ENCODE data around the gene MAGI1.

GRCh38 chr3:65974509-65974908, 64.2 kb downstream of the MAGI1 start:
- TF ChIP-seq CTCF (IDR thresholded peaks at IDR 0.05) (no peak), POLR2A (IDR thresholded peaks at IDR 0.05) (no peak)

Data from lower leg skin (tissue), 3 donors.